GM12891 (cell line): ENCODE measurements around the gene NT5DC1.

ENCODE experiments used
- POLR2A ChIP-seq: IDR thresholded peaks from 2 replicates; pipeline ENCODE4 v1.6.1; 2011; ENCODE audit warnings: low read depth, low read length, control low read depth
- POLR2AphosphoS5 ChIP-seq: IDR thresholded peaks from 2 replicates; pipeline ENCODE4 v1.6.1; 2011; ENCODE audit warnings: low read depth, low read length, control low read depth
- POU2F2 ChIP-seq: IDR thresholded peaks from 2 replicates; pipeline ENCODE4 v1.6.1; 2011; ENCODE audit warnings: low read depth, mild to moderate bottlenecking, control low read depth, low read length, moderate library complexity
- SPI1 ChIP-seq: IDR thresholded peaks from 2 replicates; pipeline ENCODE4 v1.6.1; 2011; ENCODE audit warnings: low read depth, low read length, control low read depth
- TAF1 ChIP-seq: IDR thresholded peaks from 2 replicates; pipeline ENCODE4 v1.6.1; 2011; ENCODE audit warnings: low read depth, low read length, control low read depth

DNA sequence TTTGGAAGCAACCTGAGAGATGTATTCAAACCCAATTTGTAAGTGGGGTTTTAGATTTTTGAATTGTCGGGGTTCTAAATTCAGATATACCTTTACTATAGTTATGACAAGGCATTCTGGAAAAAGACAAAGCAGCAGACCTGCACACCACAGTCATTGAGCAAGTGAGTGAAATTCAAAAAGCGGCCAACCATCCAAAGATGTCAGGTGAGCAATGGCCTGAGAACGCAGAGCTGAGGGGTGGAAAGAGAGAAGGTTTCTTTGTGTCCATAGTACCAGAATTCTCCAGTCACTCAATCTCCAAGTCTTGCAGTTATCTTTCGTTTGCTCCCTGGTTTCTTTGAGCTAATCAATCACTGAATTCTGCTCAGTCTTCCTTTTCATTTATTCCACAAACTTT lies 38.2 kb upstream of the NT5DC1 start:
- no peak for TF ChIP-seq POLR2A
- TF ChIP-seq POLR2AphosphoS5 = no peak
- TF ChIP-seq TAF1 = no peak
- no peak for TF ChIP-seq POU2F2
- TF ChIP-seq SPI1 = no peak
